Activated T-cell treated with anti-CD3 and anti-CD28 coated beads, Interleukin-2, amount 50 U/mL, for 24 hours (primary cell): ENCODE data around the gene ALDH1B1.
A peak's percentile ranks its signal among the peaks of the same experiment; 100 is the strongest.
"Not testable (repeated sequence)": the region's sequence is repeated elsewhere in the genome, so short reads cannot be mapped to it uniquely, and the experiment has no call there.

Experiments
- DNase-seq: peaks from one replicate; pipeline ENCODE4 v3.0.0-alpha.2; 2020
- H3K27ac Mint-ChIP-seq: 2 replicates; pipeline ENCODE4 v1.8.0; 2020; ENCODE audit warnings: mild to moderate bottlenecking, mixed read lengths
- H3K27me3 Mint-ChIP-seq: 2 replicates; pipeline ENCODE4 v1.8.0; 2020; ENCODE audit warnings: mixed read lengths
- H3K36me3 Mint-ChIP-seq: 2 replicates; pipeline ENCODE4 v1.8.0; 2020; ENCODE audit warnings: low read depth, mixed read lengths
- H3K4me1 Mint-ChIP-seq: 2 replicates; pipeline ENCODE4 v1.8.0; 2020; ENCODE audit warnings: low read depth, mixed read lengths
- H3K4me3 Mint-ChIP-seq: 2 replicates; pipeline ENCODE4 v1.8.0; 2020; ENCODE audit warnings: mild to moderate bottlenecking, moderate library complexity, mixed read lengths
- H3K9me3 Mint-ChIP-seq: 2 replicates; pipeline ENCODE4 v1.8.0; 2020; ENCODE audit warnings: mixed read lengths

ALDH1B1 gene

GRCh38 chr9:38388283-38389223 is 3.9 kb upstream of the ALDH1B1 start:
- Mint-ChIP-seq H3K4me1 (peaks cover 11% of the 10 kb centered on the region), H3K36me3 (peaks cover 6% of the 10 kb centered on the region), H3K4me3 (no peak overlapping the region), H3K27me3 (peaks cover 15% of the 10 kb centered on the region), H3K27ac (no peak overlapping the region), H3K9me3 (no peaks in the 10 kb centered on the region)
- no peak for DNase-seq

- H3K27me3 Mint-ChIP-seq = peaks cover 15% of the 10 kb centered on the region
- H3K27ac Mint-ChIP-seq = no peak overlapping the region
- DNase-seq = no peak
- no peak overlapping the region for H3K4me3 Mint-ChIP-seq
- peaks cover 6% of the 10 kb centered on the region for H3K36me3 Mint-ChIP-seq
- no peaks in the 10 kb centered on the region for H3K9me3 Mint-ChIP-seq
- peaks cover 16% of the 10 kb centered on the region for H3K4me1 Mint-ChIP-seq
Observed at GRCh38 chr9:38389313-38389712, 3.2 kb upstream of the ALDH1B1 start.

GRCh38 chr9:38390442-38390841 is 2.1 kb upstream of the ALDH1B1 start:
- H3K4me3 Mint-ChIP-seq = no peak overlapping the region
- H3K4me1 Mint-ChIP-seq = peaks cover 20% of the 10 kb centered on the region
- no peaks in the 10 kb centered on the region for H3K9me3 Mint-ChIP-seq
- no peak for DNase-seq
- H3K27me3 Mint-ChIP-seq = peaks cover 15% of the 10 kb centered on the region
- no peak overlapping the region for H3K27ac Mint-ChIP-seq
- peaks cover 17% of the 10 kb centered on the region for H3K36me3 Mint-ChIP-seq

- Mint-ChIP-seq H3K4me3 (no peak overlapping the region), H3K9me3 (no peaks in the 10 kb centered on the region), H3K36me3 (peaks cover 21% of the 10 kb centered on the region), H3K27me3 (peaks cover 15% of the 10 kb centered on the region), H3K4me1 (peaks cover 20% of the 10 kb centered on the region), H3K27ac (no peak overlapping the region)
- no peak for DNase-seq
Observed at GRCh38 chr9:38390851-38391250, 1.7 kb upstream of the ALDH1B1 start.

GRCh38 chr9:38391278-38392118 is 1.0 kb upstream of the ALDH1B1 start:
- Mint-ChIP-seq H3K27me3 (peaks cover 15% of the 10 kb centered on the region), H3K4me3 (peak overlapping the region; percentile 93), H3K27ac (peak overlapping the region; percentile 78), H3K4me1 (peaks cover 20% of the 10 kb centered on the region), H3K9me3 (peaks cover 2% of the 10 kb centered on the region), H3K36me3 (peaks cover 27% of the 10 kb centered on the region)
- no peak for DNase-seq

GRCh38 chr9:38393128-38393796 is 760 bp downstream of the ALDH1B1 start:
- H3K9me3 Mint-ChIP-seq = peaks cover 4% of the 10 kb centered on the region
- peaks cover 43% of the 10 kb centered on the region for H3K36me3 Mint-ChIP-seq
- H3K4me3 Mint-ChIP-seq = peak overlapping the region; percentile 93

GRCh38 chr9:38394416-38394815 is 1.9 kb downstream of the ALDH1B1 start:
- H3K27me3 Mint-ChIP-seq = peaks cover 15% of the 10 kb centered on the region
- H3K36me3 Mint-ChIP-seq = peaks cover 54% of the 10 kb centered on the region
- H3K4me3 Mint-ChIP-seq = peak overlapping the region; percentile 93
- H3K9me3 Mint-ChIP-seq = peaks cover 4% of the 10 kb centered on the region
- H3K4me1 Mint-ChIP-seq = peaks cover 23% of the 10 kb centered on the region
- no peak overlapping the region for H3K27ac Mint-ChIP-seq
- no peak for DNase-seq

More at GRCh38 chr9:38393128-38393796, 760 bp downstream of the ALDH1B1 start:
- DNase-seq = peak; percentile 38
- peak overlapping the region; percentile 91 for H3K27ac Mint-ChIP-seq
- peaks cover 22% of the 10 kb centered on the region for H3K4me1 Mint-ChIP-seq
- peaks cover 15% of the 10 kb centered on the region for H3K27me3 Mint-ChIP-seq

- peaks cover 23% of the 10 kb centered on the region for H3K4me1 Mint-ChIP-seq
- H3K9me3 Mint-ChIP-seq = peaks cover 4% of the 10 kb centered on the region
- no peak overlapping the region for H3K4me3 Mint-ChIP-seq
- no peak overlapping the region for H3K27ac Mint-ChIP-seq
- DNase-seq = no peak
- peaks cover 57% of the 10 kb centered on the region for H3K36me3 Mint-ChIP-seq
- peaks cover 11% of the 10 kb centered on the region for H3K27me3 Mint-ChIP-seq
Observed at GRCh38 chr9:38395653-38396370, 3.3 kb downstream of the ALDH1B1 start.

GRCh38 chr9:38396371-38396671 is 3.8 kb downstream of the ALDH1B1 start:
- peaks cover 7% of the 10 kb centered on the region for H3K27me3 Mint-ChIP-seq
- no peak overlapping the region for H3K27ac Mint-ChIP-seq
- peaks cover 23% of the 10 kb centered on the region for H3K4me1 Mint-ChIP-seq
- H3K9me3 Mint-ChIP-seq = peaks cover 4% of the 10 kb centered on the region
- H3K4me3 Mint-ChIP-seq = no peak overlapping the region
- no peak for DNase-seq
- peaks cover 57% of the 10 kb centered on the region for H3K36me3 Mint-ChIP-seq

- Mint-ChIP-seq H3K27me3 (peaks cover 20% of the 10 kb centered on the region), H3K36me3 (peaks cover 51% of the 10 kb centered on the region)
- H3K9me3 Mint-ChIP-seq, H3K27ac Mint-ChIP-seq, H3K4me3 Mint-ChIP-seq, H3K4me1 Mint-ChIP-seq, DNase-seq: not testable (repeated sequence)
Observed at GRCh38 chr9:38399191-38399590, 6.7 kb downstream of the ALDH1B1 start.

- Mint-ChIP-seq H3K36me3 (peaks cover 25% of the 10 kb centered on the region), H3K9me3 (no peaks in the 10 kb centered on the region), H3K27ac (no peak overlapping the region), H3K4me3 (no peak overlapping the region), H3K4me1 (peaks cover 3% of the 10 kb centered on the region), H3K27me3 (peaks cover 39% of the 10 kb centered on the region)
- DNase-seq = no peak
Observed at GRCh38 chr9:38401994-38402393, 9.5 kb downstream of the ALDH1B1 start.

- Mint-ChIP-seq H3K36me3 (peaks cover 3% of the 10 kb centered on the region), H3K9me3 (no peaks in the 10 kb centered on the region), H3K27ac (no peak overlapping the region), H3K4me1 (peaks cover 2% of the 10 kb centered on the region), H3K4me3 (no peak overlapping the region), H3K27me3 (peaks cover 39% of the 10 kb centered on the region)
- DNase-seq = no peak
Observed at GRCh38 chr9:38404314-38404713, 11.8 kb downstream of the ALDH1B1 start.

GRCh38 chr9:38405785-38406184 is 13.3 kb downstream of the ALDH1B1 start:
- DNase-seq = no peak
- Mint-ChIP-seq H3K27me3 (peaks cover 39% of the 10 kb centered on the region), H3K4me3 (no peak overlapping the region), H3K4me1 (peaks cover 2% of the 10 kb centered on the region), H3K36me3 (no peaks in the 10 kb centered on the region), H3K9me3 (no peaks in the 10 kb centered on the region), H3K27ac (no peak overlapping the region)
